DOHH2 (cell line): Measurements from ENCODE around the gene MLIP.

Experiments
- H3F3A ChIP-seq: fragments of 200-600 bp; sonication (generic), shearing (Covaris generic); 2 replicates; pipeline ENCODE4 v1.6.0; 2016; ENCODE audit warnings: antibody characterized with exemption, mild to moderate bottlenecking; ENCODE audit not compliant: control insufficient read depth, insufficient read depth
- H3K27ac ChIP-seq: fragments of 200-600 bp; sonication (generic); 2 replicates; pipeline ENCODE4 v1.5.1; 2014; ENCODE audit warnings: low read depth, mild to moderate bottlenecking, low read length, moderate library complexity
- H3K27me3 ChIP-seq: fragments of 200-600 bp; sonication (generic); 2 replicates; pipeline ENCODE4 v1.6.1; 2014; ENCODE audit warnings: mild to moderate bottlenecking, low read length, mixed read lengths; ENCODE audit not compliant: control insufficient read depth
- H3K36me3 ChIP-seq: fragments of 200-600 bp; sonication (generic); 2 replicates; pipeline ENCODE4 v1.6.1; 2014; ENCODE audit warnings: mild to moderate bottlenecking, low read length, moderate library complexity, mixed read lengths; ENCODE audit not compliant: control insufficient read depth
- H3K4me1 ChIP-seq: fragments of 200-600 bp; sonication (generic); 2 replicates; pipeline ENCODE4 v1.6.1; 2014; ENCODE audit warnings: mild to moderate bottlenecking, low read length, mixed read lengths; ENCODE audit not compliant: control insufficient read depth
- H3K4me2 ChIP-seq: fragments of 200-600 bp; sonication (generic); 2 replicates; pipeline ENCODE4 v1.6.0; 2014; ENCODE audit warnings: mild to moderate bottlenecking, low read length, moderate library complexity
- H3K4me3 ChIP-seq: fragments of 200-600 bp; sonication (generic); 2 replicates; pipeline ENCODE4 v1.5.1; 2014; ENCODE audit warnings: mild to moderate bottlenecking, low read length, mixed read lengths
- H3K79me2 ChIP-seq: fragments of 200-600 bp; sonication (generic); 2 replicates; pipeline ENCODE4 v1.6.1; 2014; ENCODE audit warnings: mild to moderate bottlenecking, low read length, mixed read lengths; ENCODE audit not compliant: control insufficient read depth
- H3K9me2 ChIP-seq: fragments of 200-600 bp; sonication (generic); replicated peaks from 2 replicates; pipeline ENCODE4 v1.6.1; 2014; ENCODE audit warnings: mild to moderate bottlenecking, low read length, mixed read lengths; ENCODE audit not compliant: control insufficient read depth
- H3K9me3 ChIP-seq: fragments of 200-600 bp; sonication (generic); 2 replicates; pipeline ENCODE4 v1.6.1; 2014; ENCODE audit warnings: antibody characterized with exemption, low read length, mixed read lengths; ENCODE audit not compliant: control insufficient read depth, insufficient read depth
- H4K20me1 ChIP-seq: fragments of 200-600 bp; sonication (generic); 2 replicates; pipeline ENCODE4 v1.6.0; 2014; ENCODE audit warnings: low read depth, mild to moderate bottlenecking, antibody characterized with exemption, low read length, moderate library complexity; ENCODE audit not compliant: control insufficient read depth, insufficient read depth
- CTCF ChIP-seq: fragments of 200-600 bp; sonication (generic); IDR thresholded peaks from one replicate; pipeline ENCODE4 v1.5.1; 2014; ENCODE audit warnings: antibody characterized with exemption, mild to moderate bottlenecking, low read depth, low read length; ENCODE audit not compliant: poor library complexity, severe bottlenecking
- EZH2phosphoT487 ChIP-seq: fragments of 200-600 bp; sonication (generic); IDR thresholded peaks from 2 replicates; pipeline ENCODE4 v1.6.1; 2017; ENCODE audit warnings: borderline replicate concordance, mild to moderate bottlenecking, antibody characterized with exemption, low read length, moderate library complexity, mixed read lengths

MLIP gene

GRCh38 chr6:54288474-54288873 is 177.2 kb downstream of the MLIP start:
- H3K36me3 ChIP-seq, result no peaks in the 10 kb centered on the region
- no peaks in the 10 kb centered on the region for H3K9me3 ChIP-seq
- no peaks in the 10 kb centered on the region for H3K27me3 ChIP-seq
- H3K4me3 ChIP-seq, result no peak overlapping the region
- H3F3A ChIP-seq, result no peaks in the 10 kb centered on the region
- H3K4me1 ChIP-seq, result no peaks in the 10 kb centered on the region
- no peaks in the 10 kb centered on the region for H3K79me2 ChIP-seq
- no peaks in the 10 kb centered on the region for H4K20me1 ChIP-seq
- no peak overlapping the region for H3K4me2 ChIP-seq
- no peaks in the 10 kb centered on the region for H3K9me2 ChIP-seq
- TF ChIP-seq EZH2phosphoT487, result no peak
- no peak for TF ChIP-seq CTCF
- no peak overlapping the region for H3K27ac ChIP-seq

GRCh38 chr6:54289426-54289825 is 178.2 kb downstream of the MLIP start:
- no peaks in the 10 kb centered on the region for H3F3A ChIP-seq
- no peaks in the 10 kb centered on the region for H3K4me1 ChIP-seq
- H3K4me3 ChIP-seq, result no peak overlapping the region
- no peaks in the 10 kb centered on the region for H3K27me3 ChIP-seq
- no peaks in the 10 kb centered on the region for H3K36me3 ChIP-seq
- H3K79me2 ChIP-seq, result no peaks in the 10 kb centered on the region
- H3K9me3 ChIP-seq, result no peaks in the 10 kb centered on the region
- H3K9me2 ChIP-seq, result no peaks in the 10 kb centered on the region
- TF ChIP-seq EZH2phosphoT487 (no peak), CTCF (no peak)
- H3K27ac ChIP-seq, result no peak overlapping the region
- no peak overlapping the region for H3K4me2 ChIP-seq
- no peaks in the 10 kb centered on the region for H4K20me1 ChIP-seq

- no peaks in the 10 kb centered on the region for H3K4me1 ChIP-seq
- H3K36me3 ChIP-seq, result no peaks in the 10 kb centered on the region
- no peaks in the 10 kb centered on the region for H3K9me2 ChIP-seq
- no peaks in the 10 kb centered on the region for H4K20me1 ChIP-seq
- H3F3A ChIP-seq, result no peaks in the 10 kb centered on the region
- H3K9me3 ChIP-seq, result peaks cover 4% of the 10 kb centered on the region; the same call in 1 of the 2 replicates
- no peaks in the 10 kb centered on the region for H3K79me2 ChIP-seq
- no peak overlapping the region for H3K27ac ChIP-seq
- no peak overlapping the region for H3K4me3 ChIP-seq
- H3K4me2 ChIP-seq, result no peak overlapping the region
- no peak for TF ChIP-seq EZH2phosphoT487
- no peak for TF ChIP-seq CTCF
- H3K27me3 ChIP-seq, result no peaks in the 10 kb centered on the region
Observed at GRCh38 chr6:54291146-54291545, 179.9 kb downstream of the MLIP start.

GRCh38 chr6:54291738-54292137 is 180.5 kb downstream of the MLIP start:
- no peaks in the 10 kb centered on the region for H3K79me2 ChIP-seq
- TF ChIP-seq EZH2phosphoT487 (no peak), CTCF (no peak)
- no peaks in the 10 kb centered on the region for H3K36me3 ChIP-seq
- H3K4me1 ChIP-seq, result no peaks in the 10 kb centered on the region
- no peaks in the 10 kb centered on the region for H4K20me1 ChIP-seq
- H3K9me3 ChIP-seq, result peaks cover 4% of the 10 kb centered on the region; the same call in 1 of the 2 replicates
- H3K27me3 ChIP-seq, result no peaks in the 10 kb centered on the region
- H3K4me3 ChIP-seq, result no peak overlapping the region
- H3K27ac ChIP-seq, result no peak overlapping the region
- H3F3A ChIP-seq, result no peaks in the 10 kb centered on the region
- no peaks in the 10 kb centered on the region for H3K9me2 ChIP-seq
- H3K4me2 ChIP-seq, result no peak overlapping the region
